PFSK-1 (cell line): ENCODE data around the gene METTL8.

ENCODE experiments used
- POLR2AphosphoS5 ChIP-seq: IDR thresholded peaks from 2 replicates; pipeline ENCODE4 v1.6.1; 2012; ENCODE audit warnings: low read depth, mild to moderate bottlenecking, control low read depth, low read length, moderate library complexity
- TAF1 ChIP-seq: IDR thresholded peaks from 2 replicates; pipeline ENCODE4 v1.6.1; 2012; ENCODE audit warnings: low read length, control low read depth, borderline replicate concordance; ENCODE audit not compliant: insufficient read depth
- TF ChIP-seq, protein P1 (sequence below), 2 experiments: IDR thresholded peaks; 2 replicates each; pipeline versions ENCODE4 v1.6.1 to v1.8.0; 2011 to 2012; ENCODE audit warnings: low read depth in 2 of 2, low read length in 2 of 2, control low read depth in 1 of 2, inconsistent platforms in 1 of 2, mild to moderate bottlenecking in 1 of 2, moderate library complexity in 1 of 2; ENCODE audit not compliant: insufficient read depth in 1 of 2

DNA sequence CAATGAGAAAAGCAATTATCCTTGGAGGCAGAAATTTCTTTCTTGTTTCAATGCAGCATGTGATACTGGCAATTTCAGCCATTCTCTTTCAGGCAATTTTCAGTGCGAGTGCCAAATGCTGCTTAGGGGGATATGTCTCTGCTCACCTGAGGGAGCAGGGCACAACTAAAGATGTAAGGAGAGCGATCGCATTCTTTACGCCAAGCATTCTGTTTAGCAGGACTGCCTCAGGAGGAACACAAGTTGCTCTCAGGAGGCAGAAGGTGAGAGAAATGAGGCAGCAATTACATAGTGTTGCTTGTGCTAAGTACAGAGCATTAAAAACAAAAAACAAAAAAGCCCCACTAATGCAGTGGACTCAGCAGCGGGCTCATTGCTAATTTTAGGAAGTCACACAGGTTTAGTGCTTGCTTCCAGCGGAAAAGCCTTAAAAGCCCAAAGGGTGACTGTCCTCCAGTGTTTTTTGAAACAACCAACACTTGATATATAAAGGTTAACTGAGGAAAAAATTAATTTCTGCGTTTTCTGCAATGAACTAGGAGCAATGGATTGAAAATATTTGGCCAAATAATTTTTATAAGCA is 116.9 kb downstream of the METTL8 start:
- no peak for TF ChIP-seq POLR2AphosphoS5
- TF ChIP-seq, protein P1, sequence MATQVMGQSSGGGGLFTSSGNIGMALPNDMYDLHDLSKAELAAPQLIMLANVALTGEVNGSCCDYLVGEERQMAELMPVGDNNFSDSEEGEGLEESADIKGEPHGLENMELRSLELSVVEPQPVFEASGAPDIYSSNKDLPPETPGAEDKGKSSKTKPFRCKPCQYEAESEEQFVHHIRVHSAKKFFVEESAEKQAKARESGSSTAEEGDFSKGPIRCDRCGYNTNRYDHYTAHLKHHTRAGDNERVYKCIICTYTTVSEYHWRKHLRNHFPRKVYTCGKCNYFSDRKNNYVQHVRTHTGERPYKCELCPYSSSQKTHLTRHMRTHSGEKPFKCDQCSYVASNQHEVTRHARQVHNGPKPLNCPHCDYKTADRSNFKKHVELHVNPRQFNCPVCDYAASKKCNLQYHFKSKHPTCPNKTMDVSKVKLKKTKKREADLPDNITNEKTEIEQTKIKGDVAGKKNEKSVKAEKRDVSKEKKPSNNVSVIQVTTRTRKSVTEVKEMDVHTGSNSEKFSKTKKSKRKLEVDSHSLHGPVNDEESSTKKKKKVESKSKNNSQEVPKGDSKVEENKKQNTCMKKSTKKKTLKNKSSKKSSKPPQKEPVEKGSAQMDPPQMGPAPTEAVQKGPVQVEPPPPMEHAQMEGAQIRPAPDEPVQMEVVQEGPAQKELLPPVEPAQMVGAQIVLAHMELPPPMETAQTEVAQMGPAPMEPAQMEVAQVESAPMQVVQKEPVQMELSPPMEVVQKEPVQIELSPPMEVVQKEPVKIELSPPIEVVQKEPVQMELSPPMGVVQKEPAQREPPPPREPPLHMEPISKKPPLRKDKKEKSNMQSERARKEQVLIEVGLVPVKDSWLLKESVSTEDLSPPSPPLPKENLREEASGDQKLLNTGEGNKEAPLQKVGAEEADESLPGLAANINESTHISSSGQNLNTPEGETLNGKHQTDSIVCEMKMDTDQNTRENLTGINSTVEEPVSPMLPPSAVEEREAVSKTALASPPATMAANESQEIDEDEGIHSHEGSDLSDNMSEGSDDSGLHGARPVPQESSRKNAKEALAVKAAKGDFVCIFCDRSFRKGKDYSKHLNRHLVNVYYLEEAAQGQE (IDR thresholded peaks at IDR 0.05; ENCODE audit: insufficient read depth in 1 of 2, low read depth in 2 of 2, low read length in 2 of 2), result no peak
- no peak for TF ChIP-seq TAF1
